ENCODE results near the gene AOC1. TPM values are rescaled to one million over a fixed set of nuclear protein-coding genes. Genes with fewer than 3 reads are reported as not detected.

AOC1 gene
- total RNA-seq, 1 experiment from 2014 or later: not detected

- ChIA-PET POLR2A (ENCODE audit: low non-redundant PET) (no interaction called here), CTCF (no interaction called here)
- no peaks in the 10 kb centered on the region for H3K27me3 ChIP-seq (replicated peaks; ENCODE audit: insufficient read depth, low read depth, low read length, poor library complexity)
- no peaks in the 10 kb centered on the region for H3K9me3 ChIP-seq (ENCODE audit: low read depth, low read length, poor library complexity, severe bottlenecking)
- no peak for DNase-seq (ENCODE audit: low spot score)
- no peaks in the 10 kb centered on the region for H3K4me1 ChIP-seq (ENCODE audit: insufficient read depth, low read length, poor library complexity, severe bottlenecking)
- intact Hi-C loops (cut with micrococcal nuclease; ENCODE audit: unreplicated experiment): no loop called here
- BruUV-seq (replicated peaks): no TSS peak
- no peak overlapping the region for H3K4me3 ChIP-seq (ENCODE audit: low read depth, low read length, poor library complexity, severe bottlenecking)
- H3K36me3 ChIP-seq (ENCODE audit: insufficient read depth, low read length, poor library complexity, severe bottlenecking): no peaks in the 10 kb centered on the region
- no peak overlapping the region for H3K27ac ChIP-seq (ENCODE audit: low read depth, low read length, poor library complexity, severe bottlenecking)
- TF ChIP-seq CTCF (conservative IDR thresholded peaks at IDR 0.05; ENCODE audit: low read depth, low read length) (no peak), EZH2 (IDR thresholded peaks at IDR 0.05; ENCODE audit: borderline replicate concordance, low read depth, low read length, poor library complexity, severe bottlenecking) (no peak)
These were observed 10.0 kb downstream of the AOC1 start for GRCh38 chr7:150862356-150862755.

GRCh38 chr7:150863946-150864345 lies 11.6 kb downstream of the AOC1 start:
- POLR2A ChIA-PET (ENCODE audit: low non-redundant PET): no interaction called here
- no peak for TF ChIP-seq EZH2 (IDR thresholded peaks at IDR 0.05; ENCODE audit: borderline replicate concordance, low read depth, low read length, poor library complexity, severe bottlenecking)
- TF ChIP-seq CTCF (conservative IDR thresholded peaks at IDR 0.05; ENCODE audit: low read depth, low read length): no peak
- H3K27ac ChIP-seq (ENCODE audit: low read depth, low read length, poor library complexity, severe bottlenecking): no peak overlapping the region
- intact Hi-C loops (cut with micrococcal nuclease; ENCODE audit: unreplicated experiment): no loop called here
- DNase-seq (ENCODE audit: low spot score): no peak
- no peaks in the 10 kb centered on the region for H3K36me3 ChIP-seq (ENCODE audit: insufficient read depth, low read length, poor library complexity, severe bottlenecking)
- H3K4me3 ChIP-seq (ENCODE audit: low read depth, low read length, poor library complexity, severe bottlenecking): no peak overlapping the region
- H3K9me3 ChIP-seq (ENCODE audit: low read depth, low read length, poor library complexity, severe bottlenecking): no peaks in the 10 kb centered on the region
- no TSS peak for BruUV-seq (replicated peaks)
- H3K4me1 ChIP-seq (ENCODE audit: insufficient read depth, low read length, poor library complexity, severe bottlenecking): no peaks in the 10 kb centered on the region
- H3K27me3 ChIP-seq (replicated peaks; ENCODE audit: insufficient read depth, low read depth, low read length, poor library complexity): no peaks in the 10 kb centered on the region
- CTCF ChIA-PET: no interaction called here

GRCh38 chr7:150866932-150867564 lies 14.7 kb downstream of the AOC1 start:
- H3K27ac ChIP-seq (ENCODE audit: low read depth, low read length, poor library complexity, severe bottlenecking): no peak overlapping the region
- CTCF ChIA-PET: no interaction called here

More at GRCh38 chr7:150866932-150867564, 14.7 kb downstream of the AOC1 start:
- POLR2A ChIA-PET (ENCODE audit: low non-redundant PET): no interaction called here
- intact Hi-C loops (cut with micrococcal nuclease; ENCODE audit: unreplicated experiment): no loop called here
- no peak for DNase-seq (ENCODE audit: low spot score)
- Histone ChIP-seq H3K27me3 (replicated peaks; ENCODE audit: insufficient read depth, low read depth, low read length, poor library complexity) (no peaks in the 10 kb centered on the region), H3K4me3 (ENCODE audit: low read depth, low read length, poor library complexity, severe bottlenecking) (no peak overlapping the region), H3K36me3 (ENCODE audit: insufficient read depth, low read length, poor library complexity, severe bottlenecking) (no peaks in the 10 kb centered on the region), H3K9me3 (ENCODE audit: low read depth, low read length, poor library complexity, severe bottlenecking) (peaks cover 7% of the 10 kb centered on the region), H3K4me1 (ENCODE audit: insufficient read depth, low read length, poor library complexity, severe bottlenecking) (no peaks in the 10 kb centered on the region)
- no peak for TF ChIP-seq EZH2 (IDR thresholded peaks at IDR 0.05; ENCODE audit: borderline replicate concordance, low read depth, low read length, poor library complexity, severe bottlenecking)
- TF ChIP-seq CTCF (conservative IDR thresholded peaks at IDR 0.05; ENCODE audit: low read depth, low read length): no peak
- no TSS peak for BruUV-seq (replicated peaks)

Data from A673 (cell line).